GM23338 (cell line): ENCODE data around the gene MICALL1. TPM values are rescaled to one million over a fixed set of nuclear protein-coding genes. Genes with fewer than 3 reads are reported as not detected.

Experiments used
- ATAC-seq: fragments of 200-7000 bp; cut with Tn5 transposase; 3 replicates; pipeline ENCODE4 v1.9.1; 2020
- DNase-seq: peaks from one replicate; pipeline ENCODE4 v3.0.0-alpha.2; 2015; ENCODE audit warnings: low spot score
- H2AFZ ChIP-seq: fragments of 200-600 bp; sonication (generic); 2 replicates; pipeline ENCODE4 v1.8.0; 2016; ENCODE audit warnings: antibody characterized with exemption, mild to moderate bottlenecking, moderate library complexity
- H3F3A ChIP-seq: fragments of 200-600 bp; sonication (generic); replicated peaks from 2 replicates; pipeline ENCODE4 v1.8.0; 2017; ENCODE audit warnings: antibody characterized with exemption, mixed run types, low read depth
- H3K27ac ChIP-seq: fragments of 200-600 bp; sonication (generic); 2 replicates; pipeline ENCODE4 v1.6.1; 2016; ENCODE audit warnings: low read depth
- H3K27me3 ChIP-seq: fragments of 200-600 bp; sonication (generic); 2 replicates; pipeline ENCODE4 v1.8.0; 2016; ENCODE audit warnings: mild to moderate bottlenecking, mixed run types, moderate library complexity; ENCODE audit not compliant: insufficient read depth
- H3K36me3 ChIP-seq: fragments of 200-600 bp; sonication (generic); 2 replicates; pipeline ENCODE4 v1.8.0; 2016; ENCODE audit warnings: mild to moderate bottlenecking; ENCODE audit not compliant: insufficient read depth
- H3K4me1 ChIP-seq: fragments of 200-600 bp; sonication (generic); 2 replicates; pipeline ENCODE4 v1.8.0; 2016; ENCODE audit warnings: mild to moderate bottlenecking, moderate library complexity; ENCODE audit not compliant: insufficient read depth
- H3K4me2 ChIP-seq: fragments of 200-600 bp; sonication (generic); 2 replicates; pipeline ENCODE4 v1.7.1; 2017; ENCODE audit warnings: mixed run types
- H3K4me3 ChIP-seq: fragments of 200-600 bp; sonication (generic); 2 replicates; pipeline ENCODE4 v1.6.1; 2016; ENCODE audit warnings: mixed run types
- H3K79me2 ChIP-seq: fragments of 200-600 bp; sonication (generic); replicated peaks from 2 replicates; pipeline ENCODE4 v1.8.0; 2017; ENCODE audit warnings: mild to moderate bottlenecking; ENCODE audit not compliant: insufficient read depth
- H3K9me2 ChIP-seq: fragments of 200-600 bp; sonication (generic); 2 replicates; pipeline ENCODE4 v1.8.0; 2017; ENCODE audit not compliant: insufficient read depth
- H4K20me1 ChIP-seq: fragments of 200-600 bp; sonication (generic); replicated peaks from 2 replicates; pipeline ENCODE4 v1.8.0; 2017; ENCODE audit warnings: mild to moderate bottlenecking; ENCODE audit not compliant: insufficient read depth
- H3K27ac Mint-ChIP-seq: 2 replicates; pipeline ENCODE4 v1.8.0; 2020; ENCODE audit warnings: inconsistent platforms, mild to moderate bottlenecking, moderate library complexity, mixed read lengths
- H3K27me3 Mint-ChIP-seq: 3 replicates; pipeline ENCODE4 v1.8.0; 2022; ENCODE audit warnings: low read depth, mild to moderate bottlenecking, moderate library complexity, mixed read lengths, inconsistent platforms; ENCODE audit not compliant: insufficient read depth, poor library complexity
- H3K36me3 Mint-ChIP-seq: 3 replicates; pipeline ENCODE4 v1.8.0; 2021; ENCODE audit warnings: low read depth, mild to moderate bottlenecking, inconsistent platforms, moderate library complexity, mixed read lengths
- H3K4me1 Mint-ChIP-seq: 3 replicates; pipeline ENCODE4 v1.8.0; 2020; ENCODE audit warnings: mild to moderate bottlenecking, inconsistent platforms, mixed read lengths
- H3K4me3 Mint-ChIP-seq: 3 replicates; pipeline ENCODE4 v1.8.0; 2021; ENCODE audit warnings: moderate library complexity, mild to moderate bottlenecking, inconsistent platforms, mixed read lengths
- H3K9me3 Mint-ChIP-seq: 3 replicates; pipeline ENCODE4 v1.8.0; 2020; ENCODE audit warnings: moderate library complexity, mild to moderate bottlenecking, inconsistent platforms, mixed read lengths
- CTCF ChIP-seq, 2 experiments: fragments of 200-600 bp in 1 of 2; sonication (generic) in 1 of 2; conservative IDR thresholded peaks; 2 replicates each; pipeline versions ENCODE4 v1.5.1 to v1.6.1; 2016 to 2017; ENCODE audit warnings: antibody characterized with exemption in 2 of 2, low read depth in 2 of 2, mild to moderate bottlenecking in 2 of 2, moderate library complexity in 1 of 2
- ETS1 ChIP-seq: IDR thresholded peaks from 2 replicates; pipeline ENCODE4 v1.6.1; 2016; ENCODE audit warnings: antibody characterized with exemption
- EZH2 ChIP-seq: fragments of 200-600 bp; sonication (generic); IDR thresholded peaks from one replicate; pipeline ENCODE4 v1.8.0; 2017; ENCODE audit warnings: antibody characterized with exemption, mild to moderate bottlenecking, low read depth; ENCODE audit not compliant: unreplicated experiment
- EZH2phosphoT487 ChIP-seq: fragments of 200-600 bp; sonication (generic); IDR thresholded peaks from one replicate; pipeline ENCODE4 v1.8.1; 2018; ENCODE audit warnings: antibody characterized with exemption; ENCODE audit not compliant: unreplicated experiment
- NANOG ChIP-seq: IDR thresholded peaks from 2 replicates; pipeline ENCODE4 v1.6.1; 2016; ENCODE audit warnings: antibody characterized with exemption, borderline replicate concordance
- REST ChIP-seq: IDR thresholded peaks from one replicate; pipeline ENCODE4 v1.6.1; 2018; ENCODE audit warnings: antibody characterized with exemption; ENCODE audit not compliant: unreplicated experiment
- ZNF114 ChIP-seq: fragments of 250-450 bp; sonication (Bioruptor Pico); IDR thresholded peaks from 2 replicates; pipeline ENCODE4 v1.5.0; 2020; ENCODE audit warnings: mild to moderate bottlenecking, moderate library complexity
- polyA plus RNA-seq: library from polyadenylated mRNA; unstranded; fragments of >200 nt; fragmentation: Nextera tagmentation; extraction: Ambion mirVana; gene quantifications from 2 replicates; pipeline ENCODE4 v1.2.1, GENCODE V29; 2016
- total RNA-seq: library from RNA; depleted of rRNA; stranded (reverse); fragments of >200 nt; shearing (Covaris generic); gene quantifications from 2 replicates; pipeline ENCODE4 v1.2.3, GENCODE V29; 2014

Gene MICALL1
- total and polyA plus RNA-seq, 2 experiments from 2014 or later, result 5.9 to 33.1 TPM

GRCh38 chr22:37929390-37929789 lies 23.3 kb downstream of the MICALL1 start:
- H3K79me2 ChIP-seq, result no peaks in the 10 kb centered on the region
- no peak overlapping the region for H3K27ac ChIP-seq
- H2AFZ ChIP-seq, result no peak overlapping the region
- H3K4me1 ChIP-seq, result no peaks in the 10 kb centered on the region
- H3K4me3 Mint-ChIP-seq, result no peak overlapping the region
- H3K4me1 Mint-ChIP-seq, result peaks cover 9% of the 10 kb centered on the region
- no peaks in the 10 kb centered on the region for H3K9me3 Mint-ChIP-seq
- H3K4me3 ChIP-seq, result no peak overlapping the region
- H3K9me2 ChIP-seq, result no peaks in the 10 kb centered on the region
- H3K27me3 Mint-ChIP-seq, result peaks cover 6% of the 10 kb centered on the region
- TF ChIP-seq REST, result no peak
- TF ChIP-seq ETS1, result no peak
- TF ChIP-seq NANOG, result no peak
- no peaks in the 10 kb centered on the region for H3K36me3 ChIP-seq
- H3K27ac Mint-ChIP-seq, result no peak overlapping the region
- no peaks in the 10 kb centered on the region; the same call in 1 of the 2 replicates for H4K20me1 ChIP-seq
- peaks cover 12% of the 10 kb centered on the region for H3K36me3 Mint-ChIP-seq
- DNase-seq (no peak), ATAC-seq (no peak)
- H3K4me2 ChIP-seq, result no peak overlapping the region
- H3F3A ChIP-seq, result 0 out of 2 replicates have a peak, but pooled peaks cover 7% of the 10 kb centered on the region
- H3K27me3 ChIP-seq, result no peaks in the 10 kb centered on the region

- H3K4me2 ChIP-seq, result no peak overlapping the region
- no peaks in the 10 kb centered on the region for H3K27me3 ChIP-seq
- no peaks in the 10 kb centered on the region for H3K4me1 ChIP-seq
- H4K20me1 ChIP-seq, result no peaks in the 10 kb centered on the region; the same call in 1 of the 2 replicates
- peaks cover 12% of the 10 kb centered on the region for H3K36me3 Mint-ChIP-seq
- peak; percentile 50 for ATAC-seq
- H3K79me2 ChIP-seq, result no peaks in the 10 kb centered on the region
- 0 out of 2 replicates have a peak overlapping the region, but pooled peaks have one; percentile 45 for H3K27ac ChIP-seq
- H2AFZ ChIP-seq, result no peak overlapping the region
- peaks cover 6% of the 10 kb centered on the region for H3K27me3 Mint-ChIP-seq
- peak; percentile 61 for DNase-seq
- TF ChIP-seq EZH2 (no peak), EZH2phosphoT487 (no peak), REST (no peak), CTCF (conservative IDR thresholded peaks at IDR 0.05; ENCODE audit: low read depth in 2 of 2) (peak; percentile 38 to 69), ZNF114 (no peak)
- 0 out of 2 replicates have a peak, but pooled peaks cover 7% of the 10 kb centered on the region for H3F3A ChIP-seq
- no peaks in the 10 kb centered on the region for H3K9me2 ChIP-seq
- H3K4me3 ChIP-seq, result no peak overlapping the region
- H3K9me3 Mint-ChIP-seq, result no peaks in the 10 kb centered on the region
- no peaks in the 10 kb centered on the region for H3K36me3 ChIP-seq
- peaks cover 9% of the 10 kb centered on the region for H3K4me1 Mint-ChIP-seq
- peak overlapping the region; percentile 82; the same call in 1 of the 2 replicates for H3K27ac Mint-ChIP-seq
- H3K4me3 Mint-ChIP-seq, result no peak overlapping the region
Measured at GRCh38 chr22:37930270-37930951, 24.3 kb downstream of the MICALL1 start.
